ENCODE data around the gene RAPGEF4.

Gene RAPGEF4

GRCh38 chr2:172985139-172985892, 249.7 kb downstream of the RAPGEF4 start:
- no peak overlapping the region for H3K4me3 ChIP-seq (ENCODE audit: low read depth, low read length)
- TF ChIP-seq CTCF (IDR thresholded peaks at IDR 0.05; ENCODE audit: borderline replicate concordance, insufficient read depth, low read depth, low read length), result no peak

- no peak for TF ChIP-seq CTCF (IDR thresholded peaks at IDR 0.05; ENCODE audit: borderline replicate concordance, insufficient read depth, low read depth, low read length)
- no peak overlapping the region for H3K4me3 ChIP-seq (ENCODE audit: low read depth, low read length)
Observed at GRCh38 chr2:172986040-172986439, 250.4 kb downstream of the RAPGEF4 start.

GRCh38 chr2:172988728-172989127, 253.1 kb downstream of the RAPGEF4 start:
- H3K4me3 ChIP-seq (ENCODE audit: low read depth, low read length), result no peak overlapping the region
- no peak for TF ChIP-seq CTCF (IDR thresholded peaks at IDR 0.05; ENCODE audit: borderline replicate concordance, insufficient read depth, low read depth, low read length)

- no peak for TF ChIP-seq CTCF (IDR thresholded peaks at IDR 0.05; ENCODE audit: borderline replicate concordance, insufficient read depth, low read depth, low read length)
- no peak overlapping the region for H3K4me3 ChIP-seq (ENCODE audit: low read depth, low read length)
Observed at GRCh38 chr2:172991031-172991430, 255.4 kb downstream of the RAPGEF4 start.

- no peak overlapping the region for H3K4me3 ChIP-seq (ENCODE audit: low read depth, low read length)
- no peak for TF ChIP-seq CTCF (IDR thresholded peaks at IDR 0.05; ENCODE audit: borderline replicate concordance, insufficient read depth, low read depth, low read length)
Observed at GRCh38 chr2:172993139-172993538, 257.5 kb downstream of the RAPGEF4 start.

- H3K4me3 ChIP-seq (ENCODE audit: low read depth, low read length), result no peak overlapping the region
- TF ChIP-seq CTCF (IDR thresholded peaks at IDR 0.05; ENCODE audit: borderline replicate concordance, insufficient read depth, low read depth, low read length), result no peak
Observed at GRCh38 chr2:172993931-172994717, 258.5 kb downstream of the RAPGEF4 start.

GRCh38 chr2:172994864-172995263, 259.2 kb downstream of the RAPGEF4 start:
- no peak overlapping the region for H3K4me3 ChIP-seq (ENCODE audit: low read depth, low read length)
- TF ChIP-seq CTCF (IDR thresholded peaks at IDR 0.05; ENCODE audit: borderline replicate concordance, insufficient read depth, low read depth, low read length), result no peak

Data from GM12875 (cell line).